GM19455 (cell line): ENCODE results near the gene VEGFD.
"Not testable (repeated sequence)": the region's sequence is repeated elsewhere in the genome, so short reads cannot be mapped to it uniquely, and the experiment has no call there.

Source experiments
- ATAC-seq: cut with Tn5 transposase; IDR thresholded peaks from one replicate; pipeline ENCODE4 v1.9.1; 2021; ENCODE audit not compliant: unreplicated experiment

VEGFD gene

GRCh38 chrX:15314472-15314871 is 69.7 kb downstream of the VEGFD start:
- ATAC-seq: no peak

GRCh38 chrX:15311119-15311518 is 73.1 kb downstream of the VEGFD start:
- ATAC-seq: no peak

- ATAC-seq: no peak
These were observed 74.1 kb downstream of the VEGFD start for GRCh38 chrX:15310117-15310516.

GRCh38 chrX:15305899-15306298 is 78.3 kb downstream of the VEGFD start:
- ATAC-seq: not testable (repeated sequence)

GRCh38 chrX:15301924-15302323 is 82.3 kb downstream of the VEGFD start:
- no peak for ATAC-seq

GRCh38 chrX:15299941-15300851 is 84.0 kb downstream of the VEGFD start:
- ATAC-seq: no peak

GRCh38 chrX:15298780-15299179 is 85.4 kb downstream of the VEGFD start:
- ATAC-seq: no peak

- no peak for ATAC-seq
These were observed 86.0 kb downstream of the VEGFD start for GRCh38 chrX:15298201-15298600.
